ENCODE data around the gene PUS7.
"Not testable (repeated sequence)": the region's sequence is repeated elsewhere in the genome, so short reads cannot be mapped to it uniquely, and the experiment has no call there.

Gene PUS7, protein sequence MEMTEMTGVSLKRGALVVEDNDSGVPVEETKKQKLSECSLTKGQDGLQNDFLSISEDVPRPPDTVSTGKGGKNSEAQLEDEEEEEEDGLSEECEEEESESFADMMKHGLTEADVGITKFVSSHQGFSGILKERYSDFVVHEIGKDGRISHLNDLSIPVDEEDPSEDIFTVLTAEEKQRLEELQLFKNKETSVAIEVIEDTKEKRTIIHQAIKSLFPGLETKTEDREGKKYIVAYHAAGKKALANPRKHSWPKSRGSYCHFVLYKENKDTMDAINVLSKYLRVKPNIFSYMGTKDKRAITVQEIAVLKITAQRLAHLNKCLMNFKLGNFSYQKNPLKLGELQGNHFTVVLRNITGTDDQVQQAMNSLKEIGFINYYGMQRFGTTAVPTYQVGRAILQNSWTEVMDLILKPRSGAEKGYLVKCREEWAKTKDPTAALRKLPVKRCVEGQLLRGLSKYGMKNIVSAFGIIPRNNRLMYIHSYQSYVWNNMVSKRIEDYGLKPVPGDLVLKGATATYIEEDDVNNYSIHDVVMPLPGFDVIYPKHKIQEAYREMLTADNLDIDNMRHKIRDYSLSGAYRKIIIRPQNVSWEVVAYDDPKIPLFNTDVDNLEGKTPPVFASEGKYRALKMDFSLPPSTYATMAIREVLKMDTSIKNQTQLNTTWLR

GRCh38 chr7:105521717-105522463, at the start of gene PUS7:
PUS7 (minus strand) TSS chr7:105522271; CDS start chr7:105508512, 13,759 bp downstream.
- DNase-seq (ENCODE audit: low read depth) = peak; percentile 83

DNA sequence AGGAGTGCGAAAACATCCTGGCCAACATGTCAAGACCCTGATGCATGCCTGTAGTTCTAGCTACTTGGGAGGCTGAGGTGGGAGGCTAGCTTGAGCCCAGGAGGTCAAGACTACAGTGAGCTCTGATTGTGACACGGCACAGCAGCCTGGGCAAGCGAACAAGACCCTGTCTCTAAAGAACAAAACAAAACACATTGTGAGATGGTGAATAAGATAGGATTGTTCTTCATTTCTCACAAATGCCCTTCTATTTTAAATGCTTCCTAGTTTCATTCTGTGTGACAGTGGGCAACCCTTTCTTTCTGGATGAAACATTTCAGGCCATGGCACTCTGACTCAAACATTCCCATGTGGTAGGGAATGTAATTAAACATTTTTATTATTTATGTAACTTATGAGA, 45.8 kb upstream of the PUS7 start:
- no peak for DNase-seq (ENCODE audit: low read depth)

DNA sequence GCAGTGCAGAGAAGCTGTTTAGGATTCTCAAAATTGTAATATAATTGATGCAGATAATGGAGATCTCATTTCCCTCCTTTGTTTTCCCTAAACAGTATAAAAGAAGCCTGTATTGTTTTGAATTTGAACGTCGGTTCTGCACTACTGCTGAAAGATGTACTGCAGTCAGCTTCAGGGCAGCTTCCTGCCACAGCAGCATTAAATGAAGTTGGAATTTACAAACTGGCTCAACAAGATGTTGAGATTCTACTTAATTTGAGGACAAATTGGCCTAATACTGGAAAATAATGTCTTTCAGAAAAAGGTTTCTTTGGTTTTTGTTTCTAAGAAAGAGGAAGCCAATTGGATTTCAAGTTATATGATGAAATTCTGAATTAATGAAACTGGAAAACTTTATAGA, 45.0 kb upstream of the PUS7 start:
- no peak for DNase-seq (ENCODE audit: low read depth)

- DNase-seq (ENCODE audit: low read depth) = no peak
These were observed 43.1 kb upstream of the PUS7 start for GRCh38 chr7:105565190-105565589.

- DNase-seq (ENCODE audit: low read depth) = no peak
These were observed 37.9 kb upstream of the PUS7 start for GRCh38 chr7:105559926-105560325.

DNA sequence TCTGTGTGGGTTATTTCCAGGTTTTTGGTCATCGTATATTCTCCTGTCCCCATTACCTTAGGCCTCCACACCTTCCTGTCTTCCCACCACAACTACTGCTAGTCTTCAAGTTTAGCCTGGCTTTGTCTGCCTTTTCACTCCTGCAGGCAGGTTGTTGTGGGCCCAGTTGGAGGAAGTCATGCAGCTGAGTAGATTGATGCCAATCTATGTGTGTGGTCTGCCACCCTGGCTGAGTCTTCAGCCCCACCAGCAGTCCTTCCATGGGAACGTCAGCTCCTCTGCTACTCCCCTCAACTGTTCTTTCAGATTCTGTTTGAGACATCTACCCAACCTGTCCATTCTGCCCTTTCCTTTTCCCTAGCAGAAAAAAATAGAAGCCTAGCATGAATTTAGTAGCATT, 16.3 kb upstream of the PUS7 start:
- DNase-seq (ENCODE audit: low read depth) = no peak

- no peak for DNase-seq (ENCODE audit: low read depth)
These were observed 10.8 kb upstream of the PUS7 start for GRCh38 chr7:105532709-105533460.

- DNase-seq (ENCODE audit: low read depth) = peak; percentile 79
These were observed 10.0 kb upstream of the PUS7 start, which contains the start of gene RINT1 for GRCh38 chr7:105531792-105532671. RINT1 (plus strand) TSS chr7:105532201; CDS start chr7:105532316, 115 bp downstream.

GRCh38 chr7:105530546-105530945, 8.5 kb upstream of the PUS7 start:
- no peak for DNase-seq (ENCODE audit: low read depth)

GRCh38 chr7:105530126-105530525, 8.1 kb upstream of the PUS7 start:
- DNase-seq (ENCODE audit: low read depth) = no peak

DNA sequence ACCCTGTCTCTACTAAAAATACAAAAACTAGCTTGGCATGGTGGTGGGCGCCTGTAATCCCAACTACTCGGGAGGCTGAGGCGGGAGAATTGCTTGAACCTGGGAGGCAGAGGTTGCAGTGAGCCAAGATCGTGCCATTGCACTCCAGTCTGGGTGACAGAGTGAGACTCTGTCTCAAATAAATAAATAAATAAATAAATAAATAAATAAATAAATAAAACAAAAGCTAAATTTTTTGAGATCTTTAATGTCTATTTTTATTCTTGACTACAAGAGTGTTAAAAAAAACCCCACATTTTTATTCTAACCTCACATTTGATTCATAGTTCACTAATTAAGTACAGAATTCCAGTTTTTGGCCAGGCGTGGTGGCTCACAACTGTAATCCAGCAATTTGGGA, 5.7 kb upstream of the PUS7 start:
- not testable (repeated sequence) for DNase-seq (ENCODE audit: low read depth)

DNA sequence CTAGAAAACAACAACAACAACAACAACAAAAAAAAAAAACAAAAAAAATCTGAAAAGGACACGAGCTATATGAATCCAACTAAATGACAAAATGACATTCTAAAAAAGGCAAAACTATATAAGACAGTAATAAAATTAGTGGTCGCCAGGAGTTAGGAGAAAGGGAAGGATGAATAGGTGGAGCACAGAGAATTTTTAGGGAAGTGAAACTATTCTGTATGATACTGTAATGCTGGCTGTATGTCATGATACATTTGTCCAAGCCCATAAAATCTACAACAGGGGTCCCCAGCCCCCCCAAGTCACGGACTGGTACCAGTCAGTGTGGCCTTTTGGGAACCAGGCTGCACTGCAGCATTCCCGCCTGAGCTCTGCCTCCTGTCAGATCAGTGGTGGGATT, 2.8 kb upstream of the PUS7 start:
- DNase-seq (ENCODE audit: low read depth) = no peak

GRCh38 chr7:105524423-105524822, 2.4 kb upstream of the PUS7 start:
- DNase-seq (ENCODE audit: low read depth) = not testable (repeated sequence)

DNA sequence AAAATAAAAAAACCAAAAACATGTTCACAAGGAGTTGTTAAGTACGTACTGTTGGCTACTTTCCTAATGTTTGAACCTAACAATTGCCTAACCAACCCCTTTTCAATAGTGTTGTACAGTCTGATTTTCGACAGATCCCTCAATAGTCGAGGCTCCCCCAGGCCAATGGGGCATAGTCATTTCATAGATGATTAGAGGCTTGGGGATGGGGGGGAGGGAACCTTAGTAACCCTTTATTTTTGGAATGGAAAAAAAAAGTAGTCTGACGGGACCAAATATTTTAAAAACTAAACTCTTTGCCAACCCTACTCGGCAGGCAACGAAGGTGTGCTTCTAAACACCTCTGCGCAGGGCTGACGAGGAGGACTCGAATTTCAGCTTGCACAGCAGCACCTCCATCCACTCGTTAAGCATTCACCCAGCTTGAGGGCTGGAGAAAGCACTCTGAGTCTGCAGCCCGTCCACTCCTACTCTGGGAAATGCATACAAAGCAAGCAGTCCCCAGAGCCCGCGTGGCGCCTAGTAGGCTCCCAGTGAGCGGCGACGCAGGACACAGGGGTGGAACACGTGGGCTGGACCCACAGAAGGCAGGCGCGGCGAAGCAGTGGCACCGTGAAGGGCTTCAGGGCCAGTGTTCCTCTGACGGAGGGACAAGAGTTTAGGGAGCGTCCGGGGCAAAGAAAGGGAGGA, 899 bp downstream of the PUS7 start:
- no peak for DNase-seq (ENCODE audit: low read depth)

DNA sequence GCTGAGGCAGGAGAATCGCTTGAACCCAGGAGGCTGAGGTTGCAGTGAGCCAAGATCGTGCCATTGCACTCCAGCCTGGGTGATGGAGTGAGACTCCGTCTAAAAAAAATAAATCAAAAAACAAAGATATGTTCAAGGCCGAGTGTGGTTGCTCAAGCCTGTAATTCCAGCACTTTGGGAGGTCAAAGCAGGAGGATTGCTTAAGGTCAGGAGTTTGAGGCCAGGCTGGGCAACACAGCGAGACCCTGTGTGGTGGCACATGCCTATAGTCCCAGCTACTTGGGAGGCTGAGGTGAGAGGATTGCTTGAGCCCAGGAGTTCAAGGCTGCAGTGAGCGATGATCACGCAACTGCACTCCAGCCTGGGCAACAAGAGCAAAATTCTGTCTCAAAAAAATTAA, 1.5 kb downstream of the PUS7 start:
- not testable (repeated sequence) for DNase-seq (ENCODE audit: low read depth)

DNA sequence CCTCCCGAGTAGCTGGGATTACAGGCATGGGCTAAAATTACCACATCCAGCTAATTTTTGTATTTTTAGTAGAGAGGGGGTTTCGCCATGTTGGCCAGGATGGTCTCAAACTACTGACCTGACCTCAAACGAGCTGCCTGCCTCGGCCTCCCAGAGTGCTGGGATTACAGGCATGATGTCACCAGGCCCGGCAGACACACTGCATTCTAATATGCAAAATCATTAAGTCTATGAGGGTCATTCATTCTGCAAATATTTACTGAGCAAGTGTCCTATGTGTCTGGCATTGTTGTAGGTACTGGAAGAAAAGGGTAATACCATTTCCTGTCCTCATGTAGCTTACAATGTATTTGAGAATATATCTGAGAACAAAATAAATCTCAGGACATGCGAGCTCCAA, 2.7 kb downstream of the PUS7 start:
- no peak for DNase-seq (ENCODE audit: low read depth)

GRCh38 chr7:105515610-105516009, 6.5 kb downstream of the PUS7 start:
- DNase-seq (ENCODE audit: low read depth) = not testable (repeated sequence)

DNA sequence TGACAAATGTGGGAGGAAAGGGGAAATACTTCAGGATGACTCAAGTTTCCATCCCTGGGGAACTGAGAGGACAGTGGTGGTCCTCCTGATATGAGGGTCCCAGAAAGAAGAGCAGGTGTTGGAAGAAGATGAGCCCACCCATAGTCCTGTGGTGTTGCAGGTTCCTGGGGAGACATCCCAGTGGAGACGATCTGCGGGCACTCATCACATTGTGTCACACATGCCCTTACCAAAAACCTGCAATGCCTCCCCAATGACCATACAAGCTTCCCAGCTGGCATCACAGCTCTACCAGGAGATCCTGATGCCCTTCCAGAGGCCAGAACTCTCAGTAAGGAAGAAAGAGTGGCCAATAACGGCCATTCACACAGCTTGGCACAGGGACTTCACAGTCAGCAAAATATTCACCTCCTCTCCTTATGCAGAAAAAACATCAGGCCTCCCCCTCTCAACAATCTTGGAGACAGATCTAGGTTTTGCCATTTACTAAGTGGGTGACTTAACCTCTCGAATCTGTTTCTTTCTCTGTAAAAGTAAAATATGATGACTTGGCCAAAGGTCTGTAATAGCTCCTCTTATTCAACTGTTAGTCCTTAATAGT, 9.0 kb downstream of the PUS7 start:
- DNase-seq (ENCODE audit: low read depth) = no peak

GRCh38 chr7:105512415-105512814, 9.7 kb downstream of the PUS7 start:
- no peak for DNase-seq (ENCODE audit: low read depth)

DNA sequence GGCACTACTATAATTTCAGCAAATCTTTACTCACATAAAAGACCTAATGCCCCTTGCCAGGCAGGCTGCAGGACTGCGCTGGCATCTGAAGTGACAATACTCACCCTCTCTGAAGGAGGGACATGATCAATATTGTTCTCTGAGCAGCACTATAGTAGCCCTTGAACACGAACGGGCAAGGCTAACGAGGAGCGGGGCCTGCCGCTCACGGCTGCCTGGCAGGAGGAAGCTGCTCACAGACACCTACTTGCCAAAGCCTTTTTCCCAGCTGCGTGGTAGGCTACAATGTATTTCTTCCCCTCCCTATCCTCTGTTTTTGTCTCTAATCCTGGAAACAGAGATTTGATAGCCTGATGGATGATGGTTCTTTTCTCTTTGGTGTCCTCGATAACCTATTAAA, 19.9 kb downstream of the PUS7 start:
- DNase-seq (ENCODE audit: low read depth) = no peak

Measured in GM04504 (cell line).